ENCODE results near the gene VKORC1L1. TPM values are rescaled to one million over a fixed set of nuclear protein-coding genes. Genes with fewer than 3 reads are reported as not detected.
"Not testable (repeated sequence)": the region's sequence is repeated elsewhere in the genome, so short reads cannot be mapped to it uniquely, and the experiment has no call there.

The VKORC1L1 gene
- total RNA-seq, 1 experiment from 2014 or later, result 30.9 TPM

DNA sequence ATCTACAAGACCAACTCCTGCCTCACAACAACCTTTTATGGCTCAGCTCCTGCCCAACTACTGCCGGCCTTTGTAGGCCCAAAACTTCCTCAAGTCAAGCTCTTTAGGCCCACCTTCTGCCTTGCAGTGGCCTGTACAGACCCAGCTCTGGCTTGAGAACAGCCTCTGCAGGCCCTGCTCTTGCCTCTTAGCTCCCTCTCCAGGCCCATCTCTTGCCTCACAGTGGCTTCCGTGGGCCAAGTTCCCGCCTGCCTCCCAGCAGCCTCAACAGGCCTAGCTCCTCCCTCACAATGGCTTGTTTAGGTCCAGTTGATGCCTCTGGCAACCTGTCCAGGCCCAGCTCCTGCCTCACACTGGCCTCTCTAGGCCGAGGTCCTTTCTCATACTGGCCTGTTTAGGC, 32.4 kb upstream of the VKORC1L1 start:
- BruUV-seq (replicated peaks), result no TSS peak
- Histone ChIP-seq H3K9me3 (ENCODE audit: control insufficient read depth in 1 of 2, insufficient read depth in 1 of 2, low read depth in 1 of 2, low read length in 2 of 2) (no peaks in the 10 kb centered on the region), H3K4me3 (replicated peaks in 1 of 2; ENCODE audit: low read depth in 1 of 2, low read length in 2 of 2) (no peak overlapping the region), H3K27ac (ENCODE audit: low read depth, low read length) (no peak overlapping the region), H3K4me2 (ENCODE audit: low read length) (no peak overlapping the region), H4K20me1 (ENCODE audit: insufficient read depth) (no peaks in the 10 kb centered on the region), H3K9ac (ENCODE audit: low read length) (no peak overlapping the region), H3K27me3 (ENCODE audit: insufficient read depth, low read length) (no peaks in the 10 kb centered on the region), H3K36me3 (ENCODE audit: control insufficient read depth in 1 of 2, insufficient read depth in 2 of 2, low read length in 2 of 2) (no peaks in the 10 kb centered on the region), H3K4me1 (ENCODE audit: control insufficient read depth in 1 of 2, insufficient read depth in 2 of 2, low read length in 2 of 2) (peaks cover 2 to 13% of the 10 kb centered on the region in 2 experiments; a peak in 2 of 4 replicates), H3K79me2 (ENCODE audit: insufficient read depth, low read length) (no peaks in the 10 kb centered on the region), H3K9me2 (ENCODE audit: insufficient read depth) (no peaks in the 10 kb centered on the region), H2AFZ (ENCODE audit: low read depth, low read length, poor library complexity, severe bottlenecking) (no peak overlapping the region)
- ATAC-seq (peak; percentile 96), DNase-seq (ENCODE audit: low read depth, low spot score) (peak; percentile 43)
- intact Hi-C loops (cut with micrococcal nuclease), result no loop called here
- TF ChIP-seq JUND (IDR thresholded peaks at IDR 0.05) (no peak), RAD21 (IDR thresholded peaks at IDR 0.05; ENCODE audit: low read depth) (peak; percentile 62), FOSL1 (IDR thresholded peaks at IDR 0.05; ENCODE audit: low read depth) (no peak), SP1 (IDR thresholded peaks at IDR 0.05; ENCODE audit: low read depth) (no peak)
- TF ChIP-seq, protein P1, sequence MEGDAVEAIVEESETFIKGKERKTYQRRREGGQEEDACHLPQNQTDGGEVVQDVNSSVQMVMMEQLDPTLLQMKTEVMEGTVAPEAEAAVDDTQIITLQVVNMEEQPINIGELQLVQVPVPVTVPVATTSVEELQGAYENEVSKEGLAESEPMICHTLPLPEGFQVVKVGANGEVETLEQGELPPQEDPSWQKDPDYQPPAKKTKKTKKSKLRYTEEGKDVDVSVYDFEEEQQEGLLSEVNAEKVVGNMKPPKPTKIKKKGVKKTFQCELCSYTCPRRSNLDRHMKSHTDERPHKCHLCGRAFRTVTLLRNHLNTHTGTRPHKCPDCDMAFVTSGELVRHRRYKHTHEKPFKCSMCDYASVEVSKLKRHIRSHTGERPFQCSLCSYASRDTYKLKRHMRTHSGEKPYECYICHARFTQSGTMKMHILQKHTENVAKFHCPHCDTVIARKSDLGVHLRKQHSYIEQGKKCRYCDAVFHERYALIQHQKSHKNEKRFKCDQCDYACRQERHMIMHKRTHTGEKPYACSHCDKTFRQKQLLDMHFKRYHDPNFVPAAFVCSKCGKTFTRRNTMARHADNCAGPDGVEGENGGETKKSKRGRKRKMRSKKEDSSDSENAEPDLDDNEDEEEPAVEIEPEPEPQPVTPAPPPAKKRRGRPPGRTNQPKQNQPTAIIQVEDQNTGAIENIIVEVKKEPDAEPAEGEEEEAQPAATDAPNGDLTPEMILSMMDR (IDR thresholded peaks at IDR 0.05 in 2 of 3, conservative IDR thresholded peaks at IDR 0.05 in 1 of 3; ENCODE audit: borderline replicate concordance in 1 of 3, insufficient read depth in 1 of 3, low read depth in 2 of 3, low read length in 2 of 3), result peak; percentile 47 to 57 (median 50); a peak in 5 of 6 replicates
- TF ChIP-seq, protein P2, sequence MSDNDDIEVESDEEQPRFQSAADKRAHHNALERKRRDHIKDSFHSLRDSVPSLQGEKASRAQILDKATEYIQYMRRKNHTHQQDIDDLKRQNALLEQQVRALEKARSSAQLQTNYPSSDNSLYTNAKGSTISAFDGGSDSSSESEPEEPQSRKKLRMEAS (IDR thresholded peaks at IDR 0.05), result no peak
- POLR2A ChIA-PET, result no interaction called here
- RAD21 ChIA-PET (ENCODE audit: low non-redundant PET in 1 of 2, low total read pairs in 2 of 2, uncharacterized antibody in 2 of 2, unreplicated experiment in 2 of 2), result interaction anchor here in 1 of 2 experiments (1.1 kb wide), 1 partner anchor 70 kb away, joined by 4 read pairs; no protein-coding TSS in a partner anchor
- CTCF ChIA-PET, result interaction anchor here (0.6 to 1.1 kb wide), 3 partner anchors 36 to 118 kb away, joined by 3 to 4 read pairs (median 3); no protein-coding TSS in a partner anchor

DNA sequence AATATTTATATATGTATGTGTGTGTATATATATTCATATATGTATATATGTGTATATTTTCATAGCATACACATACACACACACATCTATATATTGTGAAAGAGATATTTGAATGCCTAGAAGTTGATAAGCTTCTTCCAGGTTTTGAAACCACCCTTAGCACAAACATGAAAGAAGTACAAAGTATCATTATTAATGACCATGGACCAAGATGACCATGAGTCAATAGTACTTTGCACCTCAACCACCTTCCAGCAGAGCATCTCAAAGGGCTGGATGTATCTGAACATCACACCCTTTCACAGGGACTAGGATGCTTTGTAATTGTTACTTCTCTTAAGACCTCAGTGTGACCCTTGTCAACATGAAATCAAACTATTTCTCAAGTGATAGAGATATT, 29.3 kb upstream of the VKORC1L1 start:
- H3K4me3 ChIP-seq (replicated peaks in 1 of 2; ENCODE audit: low read depth in 1 of 2, low read length in 2 of 2); H3K4me2 ChIP-seq (ENCODE audit: low read length); intact Hi-C loops (cut with micrococcal nuclease); POLR2A ChIA-PET; H3K79me2 ChIP-seq (ENCODE audit: insufficient read depth, low read length); H3K9ac ChIP-seq (ENCODE audit: low read length); H3K9me2 ChIP-seq (ENCODE audit: insufficient read depth); CTCF ChIA-PET; H3K4me1 ChIP-seq (ENCODE audit: control insufficient read depth in 1 of 2, insufficient read depth in 2 of 2, low read length in 2 of 2); H3K27me3 ChIP-seq (ENCODE audit: insufficient read depth, low read length); RAD21 ChIA-PET (ENCODE audit: low non-redundant PET in 1 of 2, low total read pairs in 2 of 2, uncharacterized antibody in 2 of 2, unreplicated experiment in 2 of 2); DNase-seq (ENCODE audit: low read depth, low spot score); H3K27ac ChIP-seq (ENCODE audit: low read depth, low read length); ATAC-seq; BruUV-seq (replicated peaks); H3K9me3 ChIP-seq (ENCODE audit: control insufficient read depth in 1 of 2, insufficient read depth in 1 of 2, low read depth in 1 of 2, low read length in 2 of 2); H4K20me1 ChIP-seq (ENCODE audit: insufficient read depth); H3K36me3 ChIP-seq (ENCODE audit: control insufficient read depth in 1 of 2, insufficient read depth in 2 of 2, low read length in 2 of 2); H2AFZ ChIP-seq (ENCODE audit: low read depth, low read length, poor library complexity, severe bottlenecking): not testable (repeated sequence)

All from HCT116 (cell line).